ENCODE measurements around the gene REG1A.

- no peak for TF ChIP-seq CTCF (conservative IDR thresholded peaks at IDR 0.05; ENCODE audit: low read depth, low read length)
- TF ChIP-seq EZH2 (IDR thresholded peaks at IDR 0.05; ENCODE audit: borderline replicate concordance, low read depth, low read length, poor library complexity, severe bottlenecking) = no peak
These were observed 5.3 kb upstream of the REG1A start for GRCh38 chr2:79114797-79115494.

Measured in A673 (cell line).